Astrocyte (in vitro differentiated cells and primary cell): ENCODE data around the gene DSC3. TPM values are rescaled to one million over a fixed set of nuclear protein-coding genes. Genes with fewer than 3 reads are reported as not detected.

Experiments used
- DNase-seq: peaks from one replicate; pipeline ENCODE4 v3.0.0-alpha.2; 2010; ENCODE audit warnings: low read depth
- FAIRE-seq: peaks from 2 replicates; lab custom pipeline; 2011; peaks lifted over from hg19 to GRCh38; lab: Jason Lieb, UNC
- H2AFZ ChIP-seq: 2 replicates; pipeline ENCODE4 v1.6.0; 2012; ENCODE audit warnings: low read depth, low read length, inconsistent platforms
- H3K27ac ChIP-seq: 2 replicates; pipeline ENCODE4 v1.5.1; 2011; ENCODE audit warnings: low read depth, low read length, inconsistent platforms
- H3K27me3 ChIP-seq: 2 replicates; pipeline ENCODE4 v1.6.0; 2011; ENCODE audit warnings: low read length, inconsistent platforms; ENCODE audit not compliant: insufficient read depth
- H3K36me3 ChIP-seq: 2 replicates; pipeline ENCODE4 v1.5.1; 2011; ENCODE audit warnings: low read length, inconsistent platforms; ENCODE audit not compliant: insufficient read depth
- H3K4me1 ChIP-seq: 2 replicates; pipeline ENCODE4 v1.5.1; 2011; ENCODE audit warnings: low read length, inconsistent platforms; ENCODE audit not compliant: insufficient read depth
- H3K4me2 ChIP-seq: 2 replicates; pipeline ENCODE4 v1.6.0; 2012; ENCODE audit warnings: low read length, inconsistent platforms
- H3K4me3 ChIP-seq: 2 replicates; pipeline ENCODE4 v1.5.1; 2011; ENCODE audit warnings: low read depth, mild to moderate bottlenecking, low read length, inconsistent platforms; ENCODE audit not compliant: insufficient read depth
- H3K79me2 ChIP-seq: 2 replicates; pipeline ENCODE4 v1.6.0; 2012; ENCODE audit warnings: mild to moderate bottlenecking, low read length, inconsistent platforms; ENCODE audit not compliant: insufficient read depth
- H3K9ac ChIP-seq: 2 replicates; pipeline ENCODE4 v1.6.0; 2012; ENCODE audit warnings: mild to moderate bottlenecking, low read length, inconsistent platforms
- H3K9me3 ChIP-seq: 2 replicates; pipeline ENCODE4 v1.5.1; 2012; ENCODE audit warnings: low read depth, mild to moderate bottlenecking, low read length, inconsistent platforms; ENCODE audit not compliant: insufficient read depth
- H4K20me1 ChIP-seq: 2 replicates; pipeline ENCODE4 v1.6.0; 2012; ENCODE audit warnings: low read length, inconsistent platforms; ENCODE audit not compliant: insufficient read depth
- H3K27ac Mint-ChIP-seq: one replicate; pipeline ENCODE4 v1.8.0; 2021; ENCODE audit warnings: mild to moderate bottlenecking, mixed read lengths; ENCODE audit not compliant: unreplicated experiment
- H3K27me3 Mint-ChIP-seq: one replicate; pipeline ENCODE4 v1.8.0; 2021; ENCODE audit warnings: low read depth, mixed read lengths; ENCODE audit not compliant: unreplicated experiment
- H3K36me3 Mint-ChIP-seq: one replicate; pipeline ENCODE4 v1.8.0; 2021; ENCODE audit warnings: low read depth, mixed read lengths; ENCODE audit not compliant: unreplicated experiment
- H3K4me1 Mint-ChIP-seq: one replicate; pipeline ENCODE4 v1.8.0; 2021; ENCODE audit warnings: low read depth, mixed read lengths; ENCODE audit not compliant: unreplicated experiment
- H3K4me3 Mint-ChIP-seq: one replicate; pipeline ENCODE4 v1.8.0; 2021; ENCODE audit warnings: mild to moderate bottlenecking, moderate library complexity, mixed read lengths; ENCODE audit not compliant: unreplicated experiment
- H3K9me3 Mint-ChIP-seq: one replicate; pipeline ENCODE4 v1.8.0; 2021; ENCODE audit warnings: mild to moderate bottlenecking, mixed read lengths; ENCODE audit not compliant: unreplicated experiment
- EZH2 ChIP-seq: IDR thresholded peaks from 2 replicates; pipeline ENCODE4 v1.6.1; 2012; ENCODE audit warnings: mild to moderate bottlenecking, low read length, inconsistent platforms; ENCODE audit not compliant: insufficient read depth
- total RNA-seq: library from RNA; stranded (reverse); gene quantifications from 2 replicates; pipeline ENCODE4 v1.2.1, GENCODE V29; 2021
- TF ChIP-seq, protein P1 (sequence below): IDR thresholded peaks from 2 replicates; pipeline ENCODE4 v1.5.1; 2011; ENCODE audit warnings: low read depth, mild to moderate bottlenecking, inconsistent platforms, low read length, moderate library complexity; ENCODE audit not compliant: insufficient read depth

Gene DSC3
- total RNA-seq, 1 donor from 2014 or later = 5.2 TPM

- peaks cover 39% of the 10 kb centered on the region for H3K27me3 ChIP-seq
- no peak overlapping the region for H3K27ac ChIP-seq
- Mint-ChIP-seq H3K4me3 (no peak overlapping the region), H3K27me3 (peaks cover 43% of the 10 kb centered on the region), H3K27ac (no peak overlapping the region), H3K4me1 (peaks cover 9% of the 10 kb centered on the region), H3K36me3 (no peaks in the 10 kb centered on the region), H3K9me3 (peaks cover 13% of the 10 kb centered on the region)
- H2AFZ ChIP-seq = no peak overlapping the region
- TF ChIP-seq EZH2 = no peak
- TF ChIP-seq, protein P1, sequence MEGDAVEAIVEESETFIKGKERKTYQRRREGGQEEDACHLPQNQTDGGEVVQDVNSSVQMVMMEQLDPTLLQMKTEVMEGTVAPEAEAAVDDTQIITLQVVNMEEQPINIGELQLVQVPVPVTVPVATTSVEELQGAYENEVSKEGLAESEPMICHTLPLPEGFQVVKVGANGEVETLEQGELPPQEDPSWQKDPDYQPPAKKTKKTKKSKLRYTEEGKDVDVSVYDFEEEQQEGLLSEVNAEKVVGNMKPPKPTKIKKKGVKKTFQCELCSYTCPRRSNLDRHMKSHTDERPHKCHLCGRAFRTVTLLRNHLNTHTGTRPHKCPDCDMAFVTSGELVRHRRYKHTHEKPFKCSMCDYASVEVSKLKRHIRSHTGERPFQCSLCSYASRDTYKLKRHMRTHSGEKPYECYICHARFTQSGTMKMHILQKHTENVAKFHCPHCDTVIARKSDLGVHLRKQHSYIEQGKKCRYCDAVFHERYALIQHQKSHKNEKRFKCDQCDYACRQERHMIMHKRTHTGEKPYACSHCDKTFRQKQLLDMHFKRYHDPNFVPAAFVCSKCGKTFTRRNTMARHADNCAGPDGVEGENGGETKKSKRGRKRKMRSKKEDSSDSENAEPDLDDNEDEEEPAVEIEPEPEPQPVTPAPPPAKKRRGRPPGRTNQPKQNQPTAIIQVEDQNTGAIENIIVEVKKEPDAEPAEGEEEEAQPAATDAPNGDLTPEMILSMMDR = no peak
- no peaks in the 10 kb centered on the region for H3K79me2 ChIP-seq
- H3K4me1 ChIP-seq = peaks cover 6% of the 10 kb centered on the region
- no peaks in the 10 kb centered on the region for H4K20me1 ChIP-seq
- no peak overlapping the region for H3K4me2 ChIP-seq
- H3K36me3 ChIP-seq = no peaks in the 10 kb centered on the region
- no peak for FAIRE-seq
- no peak for DNase-seq
- H3K9ac ChIP-seq = no peak overlapping the region
- no peak overlapping the region for H3K4me3 ChIP-seq
- no peaks in the 10 kb centered on the region for H3K9me3 ChIP-seq
Measured at GRCh38 chr18:31044926-31045325, 2.4 kb upstream of the DSC3 start.

DNA sequence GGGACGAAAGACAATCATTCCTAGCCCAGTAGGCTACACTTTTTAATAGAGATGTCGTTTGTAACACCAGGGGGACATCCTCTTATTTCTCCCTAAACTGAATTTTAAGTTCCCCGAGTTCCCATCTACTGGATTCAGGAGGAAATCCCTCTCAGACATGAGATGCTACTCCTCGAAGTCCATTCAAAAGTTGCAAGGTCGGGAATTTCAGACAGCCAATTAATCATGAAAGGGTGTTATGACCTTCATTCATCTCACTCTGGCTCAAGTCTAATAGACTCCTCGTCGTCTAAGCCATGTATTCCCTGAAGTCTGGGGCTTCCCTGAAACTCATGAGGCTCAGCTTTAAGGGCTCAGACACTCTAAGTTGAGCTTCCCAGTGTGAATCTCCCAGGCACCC lies 1.2 kb upstream of the DSC3 start:
- FAIRE-seq = no peak
- Histone ChIP-seq H3K4me1 (peaks cover 6% of the 10 kb centered on the region), H3K27ac (no peak overlapping the region), H3K27me3 (peaks cover 44% of the 10 kb centered on the region), H4K20me1 (no peaks in the 10 kb centered on the region), H3K9ac (no peak overlapping the region), H3K4me2 (no peak overlapping the region), H3K4me3 (no peak overlapping the region), H3K9me3 (no peaks in the 10 kb centered on the region), H3K79me2 (no peaks in the 10 kb centered on the region), H3K36me3 (no peaks in the 10 kb centered on the region), H2AFZ (no peak overlapping the region)
- Mint-ChIP-seq H3K9me3 (peaks cover 13% of the 10 kb centered on the region), H3K4me1 (peaks cover 11% of the 10 kb centered on the region), H3K36me3 (no peaks in the 10 kb centered on the region), H3K4me3 (peak overlapping the region; percentile 61), H3K27me3 (peaks cover 43% of the 10 kb centered on the region), H3K27ac (no peak overlapping the region)
- TF ChIP-seq EZH2 = no peak
- TF ChIP-seq, protein P1 = no peak
- DNase-seq = no peak

DNA sequence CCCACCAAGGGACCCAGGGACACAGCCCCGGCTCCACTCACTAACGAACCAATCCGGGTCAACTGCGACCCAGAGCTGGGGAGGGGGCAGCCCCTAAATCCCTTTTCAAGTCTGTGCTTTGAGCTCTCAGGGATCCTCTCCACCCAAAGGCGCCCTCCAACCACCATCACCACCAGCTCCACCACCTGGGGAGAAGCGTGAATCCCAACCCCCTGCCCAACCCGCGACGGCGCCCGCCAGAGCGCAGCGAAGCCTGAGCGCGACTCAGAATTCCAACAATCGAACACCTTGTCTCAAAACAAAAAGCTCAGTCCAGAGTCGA lies 497 bp downstream of the DSC3 start:
- Histone ChIP-seq H3K27ac (no peak overlapping the region), H3K79me2 (no peaks in the 10 kb centered on the region), H3K4me1 (peaks cover 6% of the 10 kb centered on the region), H2AFZ (peak overlapping the region; percentile 88), H3K9me3 (no peaks in the 10 kb centered on the region), H4K20me1 (no peaks in the 10 kb centered on the region), H3K36me3 (no peaks in the 10 kb centered on the region), H3K4me2 (peak overlapping the region; percentile 87), H3K27me3 (peaks cover 44% of the 10 kb centered on the region), H3K9ac (peak overlapping the region; percentile 40), H3K4me3 (peak overlapping the region; percentile 58)
- Mint-ChIP-seq H3K36me3 (no peaks in the 10 kb centered on the region), H3K4me3 (peak overlapping the region; percentile 90), H3K27ac (peak overlapping the region; percentile 47), H3K4me1 (peaks cover 16% of the 10 kb centered on the region), H3K27me3 (peaks cover 43% of the 10 kb centered on the region), H3K9me3 (peaks cover 13% of the 10 kb centered on the region)
- FAIRE-seq = no peak
- no peak for DNase-seq
- TF ChIP-seq, protein P1 = no peak
- peak; percentile 18 for TF ChIP-seq EZH2
